RWPE2 (cell line): ENCODE data around the gene HOMEZ.

Source experiments
- ATAC-seq: fragments of 200-7000 bp; cut with Tn5 transposase; 3 replicates; pipeline ENCODE4 v1.9.1; 2021; ENCODE audit warnings: low read depth
- DNase-seq: peaks from one replicate; pipeline ENCODE4 v3.0.0-alpha.2; 2020; ENCODE audit warnings: low spot score
- H3K27ac ChIP-seq: fragments of 450-650 bp; 2 replicates; pipeline ENCODE4 v1.5.1; 2017; ENCODE audit warnings: mild to moderate bottlenecking; ENCODE audit not compliant: poor library complexity, severe bottlenecking
- H3K27me3 ChIP-seq: fragments of 250-450 bp; sonication (Bioruptor Pico); 2 replicates; pipeline ENCODE4 v1.5.1; 2021; ENCODE audit warnings: mild to moderate bottlenecking, moderate library complexity; ENCODE audit not compliant: insufficient read depth, poor library complexity, severe bottlenecking
- H3K36me3 ChIP-seq: fragments of 250-450 bp; sonication (Bioruptor Pico); 2 replicates; pipeline ENCODE4 v1.5.1; 2020; ENCODE audit warnings: low read depth, mild to moderate bottlenecking, moderate library complexity
- H3K4me1 ChIP-seq: fragments of 250-450 bp; sonication (Bioruptor Pico); 2 replicates; pipeline ENCODE4 v1.5.1; 2021; ENCODE audit warnings: mild to moderate bottlenecking, moderate library complexity; ENCODE audit not compliant: insufficient read depth, poor library complexity, severe bottlenecking
- H3K4me3 ChIP-seq: fragments of 250-450 bp; sonication (Bioruptor Pico); 2 replicates; pipeline ENCODE4 v1.5.1; 2021; ENCODE audit warnings: mild to moderate bottlenecking, moderate library complexity; ENCODE audit not compliant: severe bottlenecking
- H3K9me3 ChIP-seq: fragments of 250-450 bp; sonication (Bioruptor Pico); 2 replicates; pipeline ENCODE4 v1.5.1; 2021; ENCODE audit warnings: mild to moderate bottlenecking, moderate library complexity; ENCODE audit not compliant: severe bottlenecking
- TF ChIP-seq, protein P1 (sequence below): fragments of 450-650 bp; IDR thresholded peaks from one replicate; pipeline ENCODE4 v1.5.1; 2017; ENCODE audit warnings: mild to moderate bottlenecking, moderate library complexity; ENCODE audit not compliant: poor library complexity, severe bottlenecking

HOMEZ gene

DNA sequence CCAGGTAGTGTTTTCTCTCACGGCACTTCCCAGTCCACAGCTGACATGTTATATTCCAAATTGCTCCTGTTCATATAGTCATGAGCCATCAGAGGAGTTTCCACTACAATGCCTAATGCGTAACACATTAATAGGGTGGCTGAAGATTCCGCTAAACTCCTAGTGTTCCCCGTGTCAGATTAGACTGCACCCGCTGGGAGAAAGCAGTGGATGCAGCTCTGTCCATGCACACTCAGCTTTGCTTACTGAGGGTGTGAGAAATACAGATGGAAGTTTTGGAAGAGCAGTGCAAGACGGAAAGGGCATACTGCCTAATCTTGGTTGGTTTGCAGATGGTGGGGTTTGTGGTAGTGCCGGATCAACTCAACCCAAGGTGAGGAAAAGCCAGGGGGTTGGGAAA, 11.2 kb upstream of the HOMEZ start:
- H3K4me1 ChIP-seq, result peaks cover 12% of the 10 kb centered on the region
- ATAC-seq (no peak), DNase-seq (no peak)
- H3K36me3 ChIP-seq, result no peaks in the 10 kb centered on the region
- no peaks in the 10 kb centered on the region for H3K9me3 ChIP-seq
- no peak overlapping the region for H3K4me3 ChIP-seq
- H3K27me3 ChIP-seq, result no peaks in the 10 kb centered on the region
- TF ChIP-seq, protein P1, sequence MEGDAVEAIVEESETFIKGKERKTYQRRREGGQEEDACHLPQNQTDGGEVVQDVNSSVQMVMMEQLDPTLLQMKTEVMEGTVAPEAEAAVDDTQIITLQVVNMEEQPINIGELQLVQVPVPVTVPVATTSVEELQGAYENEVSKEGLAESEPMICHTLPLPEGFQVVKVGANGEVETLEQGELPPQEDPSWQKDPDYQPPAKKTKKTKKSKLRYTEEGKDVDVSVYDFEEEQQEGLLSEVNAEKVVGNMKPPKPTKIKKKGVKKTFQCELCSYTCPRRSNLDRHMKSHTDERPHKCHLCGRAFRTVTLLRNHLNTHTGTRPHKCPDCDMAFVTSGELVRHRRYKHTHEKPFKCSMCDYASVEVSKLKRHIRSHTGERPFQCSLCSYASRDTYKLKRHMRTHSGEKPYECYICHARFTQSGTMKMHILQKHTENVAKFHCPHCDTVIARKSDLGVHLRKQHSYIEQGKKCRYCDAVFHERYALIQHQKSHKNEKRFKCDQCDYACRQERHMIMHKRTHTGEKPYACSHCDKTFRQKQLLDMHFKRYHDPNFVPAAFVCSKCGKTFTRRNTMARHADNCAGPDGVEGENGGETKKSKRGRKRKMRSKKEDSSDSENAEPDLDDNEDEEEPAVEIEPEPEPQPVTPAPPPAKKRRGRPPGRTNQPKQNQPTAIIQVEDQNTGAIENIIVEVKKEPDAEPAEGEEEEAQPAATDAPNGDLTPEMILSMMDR, result no peak
- no peak overlapping the region for H3K27ac ChIP-seq

DNA sequence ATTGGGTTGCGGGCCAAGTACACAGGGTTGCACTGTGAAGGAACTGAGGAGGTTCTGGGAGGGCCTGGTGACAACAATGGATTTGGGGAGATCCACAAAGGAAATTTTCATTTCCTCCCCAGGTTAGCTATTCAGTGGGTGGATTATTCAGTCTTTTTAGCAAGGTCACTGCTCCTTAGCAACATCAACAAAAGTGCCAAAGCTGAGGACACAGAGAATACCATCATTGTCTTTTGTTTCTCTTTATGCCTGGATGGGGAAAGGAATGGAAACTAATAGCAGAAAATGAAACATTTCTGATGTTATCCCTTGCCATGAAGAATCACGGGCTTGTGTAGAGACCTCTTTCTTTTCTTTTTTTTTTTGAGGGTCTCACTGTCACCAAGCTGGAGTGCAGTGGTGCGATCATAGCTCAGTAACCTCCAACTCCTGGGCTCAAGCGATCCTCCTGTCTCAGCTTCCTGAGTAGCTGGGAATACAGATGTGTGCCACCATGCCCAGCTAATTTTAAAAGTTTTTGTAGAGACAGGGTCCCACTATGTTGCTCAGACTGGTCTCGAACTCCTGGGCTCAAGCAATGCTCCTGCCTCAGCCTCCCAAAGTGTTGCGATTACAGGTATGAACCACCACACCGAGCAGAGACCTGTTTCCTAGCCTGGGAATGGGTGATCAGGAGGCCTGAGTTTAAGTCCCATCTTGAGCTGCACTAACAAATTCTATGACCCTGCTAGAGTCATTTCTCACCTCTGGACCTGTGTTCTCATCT, 10.3 kb upstream of the HOMEZ start:
- Histone ChIP-seq H3K27me3 (no peaks in the 10 kb centered on the region), H3K4me1 (peaks cover 12% of the 10 kb centered on the region), H3K27ac (no peak overlapping the region), H3K4me3 (no peak overlapping the region), H3K36me3 (no peaks in the 10 kb centered on the region), H3K9me3 (no peaks in the 10 kb centered on the region)
- ATAC-seq (no peak), DNase-seq (no peak)
- TF ChIP-seq, protein P1, result no peak

DNA sequence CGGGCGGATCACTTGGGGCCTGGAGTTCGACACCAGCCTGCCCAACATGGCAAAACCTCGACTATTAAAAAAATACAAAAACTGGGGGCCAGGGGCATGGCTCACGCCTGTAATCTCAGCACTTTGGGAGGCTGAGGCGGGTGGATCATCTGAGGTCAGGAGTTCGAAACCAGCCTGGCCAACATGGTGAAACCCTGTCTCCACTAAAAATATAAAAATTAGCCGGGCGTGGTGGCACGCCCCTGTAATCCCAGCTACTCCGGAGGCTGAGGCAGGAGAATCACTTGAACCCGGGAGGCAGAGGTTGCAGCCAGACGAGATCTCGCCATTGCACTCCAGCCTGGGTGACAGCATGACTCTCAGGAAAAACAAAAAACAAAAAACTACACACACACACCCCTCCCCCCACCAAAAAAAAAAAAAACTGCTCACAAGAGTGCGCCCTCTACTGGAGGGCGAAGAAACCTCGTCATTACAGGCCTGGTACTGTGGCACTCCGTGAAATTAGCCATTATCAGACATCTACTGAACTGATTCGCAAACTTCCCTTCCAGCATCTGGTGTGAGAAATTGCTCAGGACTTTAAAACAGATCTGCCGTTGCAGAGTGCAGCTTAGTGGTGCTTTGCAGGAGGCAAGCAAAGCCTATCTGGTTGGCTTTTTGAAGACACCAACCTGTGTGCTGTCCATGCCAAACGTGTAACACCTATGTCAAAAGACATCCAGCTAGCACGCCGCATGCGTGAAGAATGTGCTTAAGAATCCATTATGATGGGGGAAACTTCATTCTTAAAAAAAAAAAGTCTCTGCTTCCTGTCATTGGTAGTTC, 9.0 kb upstream of the HOMEZ start:
- ATAC-seq, result peak; percentile 47
- H3K27me3 ChIP-seq, result no peaks in the 10 kb centered on the region

DNA sequence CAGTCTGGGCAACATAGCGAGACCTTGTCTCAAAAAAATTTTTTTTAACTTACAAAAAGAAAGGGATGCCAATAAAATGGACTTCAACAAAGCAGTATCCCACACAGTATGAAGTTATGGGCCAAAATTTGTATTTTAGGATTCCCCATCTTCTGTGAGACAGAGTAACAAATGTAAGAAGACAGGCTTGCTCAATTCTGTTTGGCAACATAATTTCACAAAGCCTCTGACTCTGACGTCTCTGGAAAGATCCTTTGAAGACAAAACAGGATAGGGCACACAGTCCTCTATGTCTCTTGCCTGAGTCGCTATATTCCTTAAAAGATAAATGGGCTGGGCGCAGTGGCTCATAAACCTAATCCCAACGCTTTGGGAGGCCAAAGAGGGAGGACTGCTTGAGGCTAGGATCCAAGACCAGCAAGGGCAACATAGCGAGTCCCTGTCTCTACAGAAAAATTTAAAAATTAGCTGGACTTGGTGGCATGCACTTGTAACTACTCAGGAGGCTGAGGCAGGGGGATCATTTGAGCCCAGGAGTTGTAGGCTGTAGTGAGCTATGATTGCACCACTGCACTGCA, 1.1 kb upstream of the HOMEZ start:
- Histone ChIP-seq H3K36me3 (peaks cover 22% of the 10 kb centered on the region), H3K27ac (peak overlapping the region; percentile 76), H3K9me3 (no peaks in the 10 kb centered on the region), H3K27me3 (no peaks in the 10 kb centered on the region), H3K4me3 (peak overlapping the region; percentile 68), H3K4me1 (peaks cover 13% of the 10 kb centered on the region)
- TF ChIP-seq, protein P1, result no peak
- ATAC-seq (no peak), DNase-seq (no peak)

More for the DNA sequence above, 9.0 kb upstream of the HOMEZ start:
- Histone ChIP-seq H3K4me1 (peaks cover 7% of the 10 kb centered on the region), H3K4me3 (no peak overlapping the region), H3K27ac (no peak overlapping the region), H3K36me3 (no peaks in the 10 kb centered on the region), H3K9me3 (no peaks in the 10 kb centered on the region)
- TF ChIP-seq, protein P1, result peak; percentile 98
- no peak for DNase-seq
